Stimulated activated CD4-positive, alpha-beta T cell treated with anti-CD3 and anti-CD28 coated beads, Interleukin-15, amount 100 ng/mL, for 24 hours (primary cell): ENCODE measurements around the gene MRPS27.

Experiments
- DNase-seq: peaks from one replicate; pipeline ENCODE4 v3.0.0-alpha.2; 2020

The MRPS27 gene

GRCh38 chr5:72286798-72287197 lies 33.2 kb downstream of the MRPS27 start:
- no peak for DNase-seq

GRCh38 chr5:72285424-72285821 lies 34.6 kb downstream of the MRPS27 start:
- no peak for DNase-seq

- DNase-seq = no peak
Measured at GRCh38 chr5:72284559-72285423, 35.2 kb downstream of the MRPS27 start.

- DNase-seq = no peak
Measured at GRCh38 chr5:72283358-72283757, 36.7 kb downstream of the MRPS27 start.

- DNase-seq = no peak
Measured at GRCh38 chr5:72282878-72283277, 37.2 kb downstream of the MRPS27 start.

GRCh38 chr5:72281764-72282499 lies 38.1 kb downstream of the MRPS27 start:
- no peak for DNase-seq

GRCh38 chr5:72281430-72281763 lies 38.6 kb downstream of the MRPS27 start:
- DNase-seq = no peak

- no peak for DNase-seq
Measured at GRCh38 chr5:72280581-72281069, 39.4 kb downstream of the MRPS27 start.

- no peak for DNase-seq
Measured at GRCh38 chr5:72276219-72276752, 43.8 kb downstream of the MRPS27 start.

- no peak for DNase-seq
Measured at GRCh38 chr5:72273547-72273946, 46.5 kb downstream of the MRPS27 start.

GRCh38 chr5:72272398-72272797 lies 47.6 kb downstream of the MRPS27 start:
- no peak for DNase-seq

- no peak for DNase-seq
Measured at GRCh38 chr5:72271702-72272101, 48.3 kb downstream of the MRPS27 start.

- no peak for DNase-seq
Measured at GRCh38 chr5:72270037-72270436, 50.0 kb downstream of the MRPS27 start.

- DNase-seq = no peak
Measured at GRCh38 chr5:72269411-72269780, 50.6 kb downstream of the MRPS27 start.

GRCh38 chr5:72268753-72269410 lies 51.2 kb downstream of the MRPS27 start:
- peak; percentile 65 for DNase-seq

- DNase-seq = no peak
Measured at GRCh38 chr5:72268260-72268659, 51.8 kb downstream of the MRPS27 start.

- DNase-seq = no peak
Measured at GRCh38 chr5:72267685-72268084, 52.4 kb downstream of the MRPS27 start.

- DNase-seq = no peak
Measured at GRCh38 chr5:72266862-72267261, 53.2 kb downstream of the MRPS27 start.

- no peak for DNase-seq
Measured at GRCh38 chr5:72265032-72265877, 54.8 kb downstream of the MRPS27 start.

GRCh38 chr5:72256536-72256935 lies 63.5 kb downstream of the MRPS27 start:
- no peak for DNase-seq

- DNase-seq = no peak
Measured at GRCh38 chr5:72255670-72256069, 64.4 kb downstream of the MRPS27 start.

GRCh38 chr5:72255237-72255636 lies 64.8 kb downstream of the MRPS27 start:
- no peak for DNase-seq
